22Rv1 (cell line): ENCODE measurements around the gene ALG12.

Source experiments
- H3K27ac ChIP-seq: fragments of 450-650 bp; 2 replicates; pipeline ENCODE4 v1.5.1; 2017
- CTCF ChIP-seq: fragments of 450-650 bp; IDR thresholded peaks from 2 replicates; pipeline ENCODE4 v1.5.1; 2017; ENCODE audit warnings: mild to moderate bottlenecking
- ZFX ChIP-seq: fragments of 450-650 bp; IDR thresholded peaks from 2 replicates; pipeline ENCODE4 v1.6.1; 2017; ENCODE audit warnings: antibody characterized with exemption, borderline replicate concordance

Gene ALG12

DNA sequence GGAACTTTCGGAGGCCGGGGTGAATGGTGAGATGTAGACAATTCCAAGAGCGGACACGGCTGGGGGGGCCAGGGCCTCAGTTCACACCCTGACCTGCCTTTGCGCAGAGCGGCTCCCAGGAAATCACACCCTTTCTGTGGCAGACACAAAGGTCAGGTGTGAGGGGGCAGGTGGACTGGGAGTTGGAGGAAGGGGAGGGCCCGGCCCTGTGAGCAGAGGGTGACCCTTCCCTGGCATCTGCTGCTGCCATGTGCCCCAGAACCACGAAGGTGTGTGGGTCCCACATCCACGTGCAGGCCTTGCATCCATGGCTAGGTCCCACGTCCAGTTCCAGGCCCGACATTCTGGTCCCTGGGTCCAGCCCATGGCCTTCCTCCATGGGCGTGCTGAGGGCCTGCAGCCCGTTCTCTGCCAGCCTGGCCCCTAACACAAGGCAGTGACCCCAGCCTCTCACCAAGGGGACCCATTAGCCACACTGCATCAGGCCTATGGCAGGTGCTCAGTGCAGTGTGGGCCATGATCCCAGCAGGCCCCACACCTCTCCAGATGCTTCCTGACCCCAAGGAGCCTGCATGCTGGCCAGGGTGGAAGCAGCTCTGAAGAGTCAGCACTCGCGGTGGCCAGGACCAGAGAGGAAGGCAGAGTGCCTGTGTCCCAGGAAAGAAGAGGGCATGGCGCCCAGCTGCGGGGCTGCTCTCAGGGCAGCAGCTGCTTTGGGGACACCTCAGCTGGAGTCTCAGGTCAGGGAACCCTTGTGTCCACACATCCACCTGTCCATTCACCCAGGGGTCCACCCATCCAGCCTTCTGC lies 23.5 kb upstream of the ALG12 start:
- TF ChIP-seq CTCF: no peak
- no peak for TF ChIP-seq ZFX
- H3K27ac ChIP-seq: no peak overlapping the region

- H3K27ac ChIP-seq: no peak overlapping the region
- TF ChIP-seq CTCF (no peak), ZFX (no peak)
These were observed 20.4 kb upstream of the ALG12 start for GRCh38 chr22:49938565-49939136.

DNA sequence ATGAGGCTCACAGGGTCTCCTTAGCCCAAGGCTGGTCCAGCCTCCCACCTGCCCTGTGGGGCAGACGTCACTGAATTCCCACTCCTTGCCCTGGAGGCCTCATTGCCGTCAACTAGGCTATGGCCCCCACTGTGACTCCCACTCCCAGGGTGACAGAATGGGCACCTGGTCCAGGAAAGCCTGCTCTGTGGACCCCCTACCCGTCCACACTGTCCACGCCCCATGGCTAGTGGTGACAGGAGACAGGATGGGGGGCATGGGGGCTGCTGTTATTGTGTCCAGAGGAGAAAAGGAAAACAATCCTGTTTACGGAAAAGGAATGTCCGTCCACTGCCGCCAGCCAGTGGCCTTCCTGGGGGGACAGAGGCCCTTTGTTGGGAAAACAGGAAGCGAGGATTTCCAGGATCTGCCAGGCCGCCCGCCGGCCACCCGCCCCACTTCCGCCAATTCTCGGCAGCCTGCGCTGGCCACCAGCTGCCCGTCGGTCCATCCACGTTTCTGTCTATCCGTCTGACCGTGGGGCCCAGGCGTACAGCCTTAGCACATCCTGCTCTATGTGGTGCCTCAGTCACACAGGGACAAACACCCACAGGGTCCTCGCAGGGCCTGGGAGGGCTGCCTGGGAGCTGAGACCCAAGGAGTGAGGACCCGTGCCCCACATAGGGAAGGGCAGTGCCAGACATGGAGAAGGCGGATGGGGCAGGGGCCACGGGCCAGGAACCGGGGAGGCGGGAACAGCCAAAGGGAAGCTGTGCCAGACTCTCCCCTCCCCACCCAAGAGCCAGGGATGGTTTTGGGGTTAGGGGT lies 19.7 kb upstream of the ALG12 start:
- TF ChIP-seq ZFX: no peak
- no peak for TF ChIP-seq CTCF
- no peak overlapping the region for H3K27ac ChIP-seq

DNA sequence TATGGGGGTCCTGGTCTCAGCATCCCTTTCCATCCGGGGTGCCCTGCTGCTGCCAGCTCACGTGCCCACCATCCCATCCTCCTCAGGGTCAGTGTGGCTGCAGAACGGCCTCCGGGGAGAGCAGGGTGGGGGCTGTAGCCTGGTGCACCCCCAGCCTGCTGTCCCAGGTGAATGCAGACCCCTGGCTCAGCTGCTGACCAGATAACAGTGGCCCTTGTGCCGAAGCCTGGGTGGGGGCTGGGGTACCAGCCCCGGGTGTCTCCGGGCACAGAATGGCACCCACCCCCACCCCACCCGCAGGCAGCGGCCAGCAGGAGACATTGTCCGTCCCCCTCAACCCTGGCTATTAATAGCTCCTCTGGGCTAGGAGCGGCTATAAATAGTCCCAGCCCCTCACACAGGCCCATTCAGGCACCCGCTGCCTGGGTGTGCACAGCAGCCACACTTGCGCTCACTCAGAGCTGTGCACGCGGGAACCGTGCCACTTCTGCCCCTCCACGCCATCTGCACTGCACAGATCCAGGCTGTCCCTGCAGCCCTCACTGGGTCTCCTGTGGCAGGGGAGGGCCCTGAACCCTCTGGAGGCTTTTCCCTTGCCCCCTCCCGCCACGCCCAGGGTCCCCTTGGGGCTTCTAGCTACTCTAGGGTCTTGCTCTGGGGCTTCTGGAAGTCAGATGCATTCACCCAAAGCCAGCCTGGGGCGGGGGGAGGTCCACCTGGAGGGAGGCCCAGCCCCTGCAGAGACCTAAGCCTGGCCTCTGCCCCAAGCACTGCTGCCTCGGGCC lies 18.9 kb upstream of the ALG12 start:
- no peak overlapping the region for H3K27ac ChIP-seq
- TF ChIP-seq CTCF: no peak
- no peak for TF ChIP-seq ZFX

DNA sequence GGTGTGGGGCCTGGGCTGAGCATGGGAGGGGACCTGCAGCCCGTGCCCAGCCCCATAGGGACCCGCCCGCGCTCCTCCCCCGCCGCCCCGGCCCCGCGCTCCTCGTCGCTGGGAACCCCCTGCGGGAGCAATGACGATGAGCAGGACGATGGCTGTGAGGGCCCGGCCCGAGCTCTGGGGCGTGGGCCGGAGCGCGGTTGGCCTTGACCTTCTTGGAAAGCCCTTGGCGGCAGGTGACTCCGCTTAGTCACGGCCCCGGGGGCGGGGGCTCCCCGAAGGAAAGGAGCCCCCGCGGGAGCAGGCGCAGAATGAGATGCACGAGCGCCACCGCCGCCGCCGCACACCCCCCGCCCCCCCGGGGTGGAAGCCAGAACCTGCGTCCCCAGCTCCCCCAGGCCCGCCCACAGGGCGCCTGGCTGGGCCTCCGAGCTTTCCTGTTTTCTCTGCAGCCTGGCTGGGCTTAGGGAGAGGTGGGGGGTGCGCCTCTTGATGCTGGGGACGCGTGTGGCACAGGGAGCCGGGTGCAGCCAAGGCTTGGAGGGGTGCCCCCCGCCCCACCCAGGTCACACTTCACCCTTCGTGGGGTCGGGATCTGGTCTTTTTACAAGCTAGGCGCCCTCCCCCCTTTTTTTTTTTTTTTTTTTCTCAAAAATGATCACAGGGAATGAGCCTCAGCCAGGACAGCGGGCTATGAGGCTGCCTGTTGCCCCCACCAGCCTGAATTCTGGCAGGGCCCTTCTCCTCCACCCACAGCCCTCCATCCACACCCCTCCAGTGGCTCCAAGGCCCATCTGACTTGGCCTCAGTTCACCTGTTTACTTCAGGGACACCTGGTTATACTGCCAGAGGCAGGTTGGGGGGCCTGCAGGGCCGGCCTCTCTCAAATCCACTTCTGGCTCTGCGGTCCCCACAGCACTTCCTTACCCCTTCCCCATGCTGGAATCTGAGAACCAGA lies 18.1 kb upstream of the ALG12 start:
- TF ChIP-seq ZFX (no peak), CTCF (no peak)
- no peak overlapping the region for H3K27ac ChIP-seq

DNA sequence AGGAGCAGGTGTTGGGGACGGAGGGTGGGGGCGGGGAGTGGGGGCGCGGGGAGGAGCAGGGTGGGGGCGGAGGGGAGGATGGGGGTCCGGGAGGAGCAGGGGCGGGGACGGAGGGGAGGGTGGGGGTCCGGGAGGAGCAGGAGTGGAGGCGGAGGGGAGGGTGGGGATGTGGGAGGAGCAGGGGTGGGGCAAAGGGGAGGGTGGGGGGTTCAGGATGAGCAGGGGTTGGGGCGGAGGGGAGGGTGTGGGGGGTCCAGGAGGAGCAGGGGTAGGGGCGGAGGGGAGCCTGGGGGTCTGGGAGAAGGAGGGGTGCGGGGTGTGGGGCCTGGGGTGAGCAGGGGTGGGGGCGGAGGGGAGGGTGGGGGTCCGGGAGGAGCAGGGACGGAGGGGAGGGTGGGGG lies 17.3 kb upstream of the ALG12 start:
- H3K27ac ChIP-seq: no peak overlapping the region
- no peak for TF ChIP-seq CTCF
- no peak for TF ChIP-seq ZFX
